GM21447 (cell line): ENCODE data around the gene TBX20.
"Not testable (repeated sequence)": the region's sequence is repeated elsewhere in the genome, so short reads cannot be mapped to it uniquely, and the experiment has no call there.

Experiments
- ATAC-seq: cut with Tn5 transposase; IDR thresholded peaks from one replicate; pipeline ENCODE4 v1.9.1; 2021; ENCODE audit not compliant: unreplicated experiment

The TBX20 gene

DNA sequence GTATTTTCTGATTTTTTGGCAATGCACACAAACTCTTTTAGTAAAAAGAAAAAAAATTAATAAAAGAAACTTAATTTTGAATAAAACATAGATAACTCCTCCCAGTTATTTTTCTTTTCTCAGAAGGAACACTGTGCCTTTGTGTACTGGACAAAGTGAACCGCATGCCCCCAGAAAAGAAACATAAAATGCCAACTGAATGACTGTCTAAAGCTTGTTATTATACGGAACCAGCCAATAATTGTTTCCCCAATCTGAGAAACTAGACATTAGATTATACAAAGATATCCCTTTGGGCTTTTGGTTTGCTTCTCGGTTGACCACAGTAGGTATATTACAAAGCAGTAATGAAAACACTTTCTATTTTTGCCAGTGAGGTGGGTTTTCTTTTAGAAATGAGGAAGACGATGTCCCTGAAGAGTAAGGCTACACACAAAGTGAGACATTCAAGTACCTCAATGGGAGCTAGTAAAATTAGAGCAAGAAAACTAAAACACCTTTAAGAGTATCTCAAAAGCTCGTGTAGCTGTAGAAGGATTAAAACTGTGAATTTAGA lies 25.3 kb downstream of the TBX20 start:
- ATAC-seq = not testable (repeated sequence)

DNA sequence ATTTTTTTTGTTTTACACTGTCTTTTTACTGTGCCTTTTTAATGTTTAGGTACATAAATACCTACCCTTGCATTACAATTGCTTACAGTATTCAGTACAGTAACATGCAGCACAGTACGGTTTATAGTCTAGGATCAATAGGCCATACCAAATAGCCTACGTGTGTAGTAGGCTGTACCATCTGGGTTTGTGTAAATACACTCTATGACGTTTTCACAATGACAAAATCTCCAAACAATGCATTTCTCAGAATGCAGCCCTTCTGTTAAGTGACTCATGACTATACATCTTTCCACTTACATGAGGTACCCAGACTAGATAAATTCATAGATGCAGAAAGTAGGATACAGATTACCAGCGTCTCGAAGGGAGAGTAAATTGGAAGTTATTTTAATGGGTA lies 26.5 kb downstream of the TBX20 start:
- not testable (repeated sequence) for ATAC-seq

GRCh38 chr7:35222445-35222844 lies 31.5 kb downstream of the TBX20 start:
- ATAC-seq = not testable (repeated sequence)

DNA sequence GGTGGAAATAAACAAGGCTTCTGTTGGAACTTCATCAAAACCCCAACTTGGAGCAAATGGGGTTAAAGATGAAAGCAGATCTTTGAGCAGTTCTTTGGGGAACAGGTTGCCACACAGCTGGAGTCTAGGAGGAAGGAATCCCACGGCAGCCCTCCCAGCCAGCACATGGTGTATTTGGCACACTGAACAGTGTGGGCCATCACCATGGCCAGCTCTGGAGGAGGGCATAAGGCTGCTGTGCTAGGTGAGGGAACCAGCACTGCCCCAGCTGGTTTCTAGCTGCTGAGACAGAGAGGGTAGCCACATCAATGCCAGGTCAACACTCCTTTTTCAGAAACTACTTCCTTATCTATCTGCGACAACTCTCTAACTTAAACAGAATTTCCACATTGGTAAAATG lies 33.7 kb downstream of the TBX20 start:
- not testable (repeated sequence) for ATAC-seq

DNA sequence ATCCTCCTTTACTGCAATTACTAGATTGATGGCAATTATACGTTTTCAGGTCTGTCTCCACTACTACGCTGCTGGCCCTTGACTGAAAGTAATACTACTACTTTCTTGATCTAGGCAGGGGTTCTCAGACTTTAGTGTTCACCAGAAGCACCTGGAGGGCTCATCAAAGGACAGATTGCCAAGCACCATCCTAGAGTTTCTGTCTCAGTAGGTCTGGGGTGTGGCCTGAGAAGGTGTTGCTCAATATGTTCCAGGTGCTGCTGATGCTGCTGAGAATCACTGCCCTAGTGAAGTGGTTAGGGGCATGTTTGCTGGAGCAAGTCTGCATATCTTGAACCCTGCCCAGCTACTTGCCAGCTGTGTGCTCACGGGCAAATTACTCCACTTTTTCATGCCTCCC lies 37.9 kb downstream of the TBX20 start:
- not testable (repeated sequence) for ATAC-seq

- not testable (repeated sequence) for ATAC-seq
Observed at GRCh38 chr7:35215063-35215462, 38.8 kb downstream of the TBX20 start.

- not testable (repeated sequence) for ATAC-seq
Observed at GRCh38 chr7:35206924-35207323, 47.0 kb downstream of the TBX20 start.

- not testable (repeated sequence) for ATAC-seq
Observed at GRCh38 chr7:35204850-35205249, 49.0 kb downstream of the TBX20 start.

DNA sequence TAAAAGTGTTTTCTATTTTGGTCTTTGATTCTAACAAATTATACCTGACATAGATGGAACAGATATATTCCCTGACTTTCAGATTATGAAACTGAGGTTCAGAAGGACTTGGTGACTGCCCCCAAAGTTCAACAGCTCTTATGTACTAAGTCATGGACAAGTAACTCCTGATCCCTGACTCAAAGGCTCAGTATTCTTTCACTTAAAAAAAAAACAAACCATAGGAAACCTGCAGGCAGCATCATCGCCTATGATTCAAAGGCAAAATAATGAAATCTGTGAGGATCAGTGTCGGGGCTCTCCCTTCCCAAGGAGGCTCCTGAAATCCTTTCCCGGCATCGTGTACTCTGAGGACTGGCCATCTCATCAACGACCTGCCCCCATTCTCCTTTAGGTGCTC lies 49.9 kb downstream of the TBX20 start:
- ATAC-seq = not testable (repeated sequence)

GRCh38 chr7:35202353-35202752 lies 51.5 kb downstream of the TBX20 start:
- not testable (repeated sequence) for ATAC-seq

GRCh38 chr7:35200170-35200569 lies 53.7 kb downstream of the TBX20 start:
- not testable (repeated sequence) for ATAC-seq

DNA sequence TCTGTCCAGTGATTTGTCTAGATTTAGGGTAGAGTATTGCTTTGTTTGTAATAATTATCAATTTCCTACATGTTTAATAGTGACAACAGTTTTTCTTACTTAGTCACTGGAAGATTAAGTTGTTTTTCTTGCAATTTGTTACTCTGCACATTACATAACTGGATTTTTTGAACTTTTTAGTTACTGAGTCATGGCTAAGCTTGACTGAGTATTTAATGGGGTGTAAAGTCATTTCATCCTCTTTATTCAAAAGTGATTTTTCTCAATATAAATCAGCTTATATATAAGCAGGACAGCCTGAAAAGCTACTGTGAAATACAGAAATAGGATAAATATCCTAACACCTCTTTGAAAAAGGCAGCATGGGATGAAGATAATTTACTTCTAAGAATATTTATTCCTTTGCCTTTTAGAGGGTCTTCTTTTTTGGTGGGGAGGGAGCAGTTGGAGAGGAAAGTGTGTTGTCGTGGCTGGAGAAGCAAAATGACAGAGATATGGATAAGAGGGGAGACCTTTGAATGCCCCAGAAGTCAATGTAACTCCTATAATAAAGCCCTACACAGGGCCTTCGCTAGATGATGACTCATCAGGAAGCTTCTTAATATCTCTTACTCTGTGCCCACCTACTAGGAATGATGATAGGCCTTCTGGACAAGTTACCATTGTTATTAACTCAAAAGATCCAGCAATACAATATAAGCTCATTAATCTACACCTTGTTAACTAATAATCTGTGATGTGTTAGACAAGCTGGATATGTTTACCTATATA lies 55.3 kb downstream of the TBX20 start:
- not testable (repeated sequence) for ATAC-seq

GRCh38 chr7:35191571-35191970 lies 62.3 kb downstream of the TBX20 start:
- not testable (repeated sequence) for ATAC-seq

DNA sequence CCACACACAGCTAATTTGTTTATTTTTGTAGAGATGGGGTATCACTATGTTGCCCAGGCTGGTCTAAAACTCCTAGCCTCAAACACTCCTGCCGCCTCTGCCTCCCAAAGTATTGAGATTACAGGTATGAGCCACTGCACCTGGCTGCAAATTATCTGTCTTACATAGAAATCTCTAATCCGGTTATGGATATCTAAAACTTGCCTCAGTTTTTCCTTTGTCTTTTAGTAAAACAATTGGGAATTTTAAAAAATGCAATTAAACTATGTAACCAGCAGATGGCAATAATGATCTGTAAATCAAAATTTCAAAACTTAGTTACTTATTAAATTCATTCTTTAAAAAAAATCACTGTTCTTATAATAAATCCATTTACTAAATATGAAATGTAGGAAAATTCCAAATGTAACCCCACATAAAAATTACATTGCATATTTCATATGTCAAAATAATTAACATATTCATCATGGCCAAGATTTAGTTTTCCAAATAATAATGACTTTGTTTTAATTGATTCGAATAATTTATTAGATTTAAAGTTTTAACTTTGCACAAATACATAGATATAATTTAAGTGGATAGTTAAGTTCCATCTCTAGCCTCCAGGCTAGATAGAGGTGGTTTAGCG lies 63.6 kb downstream of the TBX20 start:
- not testable (repeated sequence) for ATAC-seq

- not testable (repeated sequence) for ATAC-seq
Observed at GRCh38 chr7:35186751-35187150, 67.1 kb downstream of the TBX20 start.

DNA sequence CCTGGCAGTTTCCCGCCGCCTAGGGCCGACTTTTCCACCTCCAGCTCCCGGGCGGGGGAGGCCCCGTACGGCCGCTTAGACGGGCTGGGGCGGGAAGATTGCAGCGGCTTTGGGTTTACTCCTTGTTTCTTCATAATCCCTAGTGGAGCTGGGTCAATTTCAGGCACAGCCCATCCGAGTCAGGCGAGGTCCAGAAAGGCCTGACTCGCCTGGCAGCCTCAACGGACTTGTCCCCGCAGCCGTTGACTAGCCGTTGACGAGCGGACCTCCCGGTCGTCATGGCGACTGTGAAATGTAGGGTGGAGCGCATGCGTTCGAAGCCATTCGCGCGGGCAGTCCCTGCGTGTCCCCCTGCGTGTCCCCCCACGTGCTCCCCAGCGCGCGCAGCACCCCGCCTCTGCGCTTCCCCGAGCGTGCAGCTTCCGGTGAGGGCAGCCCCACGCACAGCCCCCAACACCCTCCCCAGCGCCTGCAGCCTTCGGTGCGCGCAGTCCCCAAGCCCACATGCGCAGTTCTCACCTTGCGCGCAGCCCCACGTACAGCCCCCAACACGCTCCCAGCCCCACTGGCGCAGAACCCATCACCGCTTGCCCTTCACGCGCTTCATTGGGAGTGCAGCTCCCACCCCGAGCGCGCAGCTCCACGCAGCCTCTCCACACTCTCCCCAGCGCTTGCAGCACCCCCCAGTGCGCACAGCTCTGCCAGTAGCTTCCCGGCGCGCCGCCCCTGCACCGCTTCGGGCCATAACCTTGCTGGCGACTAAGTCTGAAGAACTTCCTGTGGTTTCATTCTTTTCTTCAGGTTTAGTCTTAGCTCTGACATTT lies 67.8 kb downstream of the TBX20 start:
- ATAC-seq = no peak

- not testable (repeated sequence) for ATAC-seq
Observed at GRCh38 chr7:35185578-35185907, 68.4 kb downstream of the TBX20 start.

DNA sequence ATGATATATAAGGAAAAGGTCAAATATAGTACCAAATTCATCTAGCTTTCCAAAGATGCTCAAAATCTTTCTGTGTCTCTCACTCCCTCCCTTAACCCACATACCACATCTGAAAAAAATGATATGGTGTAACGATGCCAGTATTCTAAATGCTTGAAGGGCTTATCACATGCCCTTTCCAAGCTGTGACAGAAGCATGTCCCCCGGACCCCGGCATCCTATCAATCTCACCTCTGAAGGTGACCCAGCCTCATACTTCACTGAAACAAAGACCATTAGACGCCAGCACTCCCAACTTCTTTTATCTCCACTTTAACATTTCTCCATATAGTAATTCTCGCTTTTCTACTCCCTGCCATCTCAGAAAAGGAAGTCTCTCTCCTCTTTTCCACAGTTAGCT lies 68.9 kb downstream of the TBX20 start:
- not testable (repeated sequence) for ATAC-seq

- ATAC-seq = not testable (repeated sequence)
Observed at GRCh38 chr7:35183873-35184503, 69.9 kb downstream of the TBX20 start.

- ATAC-seq = not testable (repeated sequence)
Observed at GRCh38 chr7:35180665-35181064, 73.2 kb downstream of the TBX20 start.

DNA sequence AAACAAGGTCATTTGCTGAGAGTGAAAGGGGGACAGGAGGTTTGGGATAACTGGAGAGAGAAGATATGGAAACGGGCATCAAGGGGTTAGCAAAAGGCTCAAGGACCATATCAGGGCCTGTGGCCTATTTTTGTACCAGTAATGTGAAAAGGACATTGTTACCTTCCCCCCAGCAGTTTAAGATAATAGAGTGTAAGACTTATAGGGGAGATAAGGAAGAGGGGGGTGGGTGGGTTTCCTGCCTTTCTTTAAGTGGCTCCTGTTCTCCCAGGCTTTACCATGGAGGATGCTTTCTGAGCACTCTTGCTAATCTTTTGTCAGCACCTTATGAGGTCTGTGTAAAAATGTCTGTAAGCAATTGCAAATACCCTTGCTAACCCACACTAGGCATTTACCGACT lies 80.7 kb downstream of the TBX20 start:
- ATAC-seq = not testable (repeated sequence)
